Measurements from ENCODE around the gene ZNF709. TPM values are rescaled to one million over a fixed set of nuclear protein-coding genes. Genes with fewer than 3 reads are reported as not detected.
"Not testable (repeated sequence)": the region's sequence is repeated elsewhere in the genome, so short reads cannot be mapped to it uniquely, and the experiment has no call there.

ZNF709 gene
- polyA plus RNA-seq, 1 donor, result 2.5 TPM

DNA sequence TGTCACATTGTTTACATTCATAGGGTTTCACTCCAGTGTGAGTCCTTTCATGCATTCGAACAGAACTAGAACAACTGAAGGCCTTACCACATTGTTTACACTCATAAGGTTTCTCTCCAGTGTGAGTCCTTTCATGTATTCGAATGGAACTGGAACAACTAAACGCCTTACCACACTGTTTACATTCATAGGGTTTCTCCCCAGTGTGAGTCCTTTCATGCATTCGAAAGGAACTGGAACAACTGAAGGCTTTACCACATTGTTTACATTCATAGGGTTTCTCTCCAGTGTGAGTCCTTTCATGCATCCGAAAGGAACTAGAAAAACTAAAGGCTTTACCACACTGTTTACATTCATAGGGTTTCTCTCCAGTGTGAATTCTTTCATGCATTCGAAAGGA, 20.5 kb downstream of the ZNF709 start:
- not testable (repeated sequence) for DNase-seq; H3K4me3 ChIP-seq (ENCODE audit: low read length); H3K27ac ChIP-seq (ENCODE audit: low read length); H3K4me1 ChIP-seq (ENCODE audit: control insufficient read depth, insufficient read depth, low read length); H3K27me3 ChIP-seq (ENCODE audit: control insufficient read depth, insufficient read depth, low read length)
- Histone ChIP-seq H3K36me3 (ENCODE audit: control insufficient read depth, insufficient read depth, low read length) (peaks cover 17% of the 10 kb centered on the region), H3K9me3 (ENCODE audit: control insufficient read depth, low read depth, low read length) (peaks cover 42% of the 10 kb centered on the region)
- 87% methylated on average over 3 of the region's 6 CpGs for WGBS (ENCODE audit: insufficient coverage, low lambda C conversion rate)

DNA sequence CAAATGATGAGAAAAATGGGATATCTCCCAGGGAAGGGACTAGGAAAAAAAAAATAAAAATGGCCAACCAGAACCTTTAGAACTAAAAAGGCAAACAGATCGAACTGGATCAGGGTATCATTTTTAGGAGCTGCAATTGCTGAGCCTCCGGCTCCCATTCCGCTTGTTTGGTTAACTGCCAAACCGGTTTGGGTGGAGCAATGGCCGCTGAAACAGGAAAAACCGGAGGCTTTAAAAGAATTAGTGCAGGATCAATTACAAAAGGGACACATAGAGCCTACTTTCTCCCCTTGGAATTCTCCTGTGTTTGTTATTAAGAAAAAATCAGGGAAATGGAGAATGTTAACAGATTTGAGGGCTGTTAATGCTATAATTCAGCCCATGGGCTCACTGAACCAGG, 31.1 kb downstream of the ZNF709 start:
- no peaks in the 10 kb centered on the region for H3K4me1 ChIP-seq (ENCODE audit: control insufficient read depth, insufficient read depth, low read length)
- DNase-seq, result no peak
- H3K9me3 ChIP-seq (ENCODE audit: control insufficient read depth, low read depth, low read length), result peaks cover 16% of the 10 kb centered on the region
- no CpG with 5 or more reads among the region's 6 CpGs for WGBS (ENCODE audit: insufficient coverage, low lambda C conversion rate)
- no peaks in the 10 kb centered on the region for H3K36me3 ChIP-seq (ENCODE audit: control insufficient read depth, insufficient read depth, low read length)
- no peaks in the 10 kb centered on the region for H3K27me3 ChIP-seq (ENCODE audit: control insufficient read depth, insufficient read depth, low read length)
- no peak overlapping the region for H3K27ac ChIP-seq (ENCODE audit: low read length)
- H3K4me3 ChIP-seq (ENCODE audit: low read length), result no peak overlapping the region

DNA sequence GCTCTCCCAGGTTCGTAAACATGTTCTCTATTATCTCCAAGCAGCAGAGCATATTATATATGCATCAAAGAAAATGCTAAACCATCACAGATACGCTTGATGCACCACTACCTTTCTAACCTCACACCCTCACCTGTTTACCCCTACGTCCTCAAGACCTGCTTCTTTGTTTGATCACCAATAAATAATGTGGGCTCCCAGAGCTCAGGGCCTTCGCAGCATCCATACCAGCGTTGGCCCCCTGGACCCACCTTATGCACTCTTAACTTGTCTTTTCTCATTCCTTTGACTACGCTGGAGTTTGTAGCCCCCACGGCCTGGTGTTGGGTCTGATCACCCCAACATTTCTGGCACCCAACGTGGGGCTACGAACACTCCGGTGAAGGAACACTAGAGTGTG, 33.8 kb downstream of the ZNF709 start:
- Histone ChIP-seq H3K4me1 (ENCODE audit: control insufficient read depth, insufficient read depth, low read length) (no peaks in the 10 kb centered on the region), H3K27me3 (ENCODE audit: control insufficient read depth, insufficient read depth, low read length) (no peaks in the 10 kb centered on the region), H3K27ac (ENCODE audit: low read length) (no peak overlapping the region), H3K4me3 (ENCODE audit: low read length) (no peak overlapping the region), H3K9me3 (ENCODE audit: control insufficient read depth, low read depth, low read length) (peaks cover 16% of the 10 kb centered on the region), H3K36me3 (ENCODE audit: control insufficient read depth, insufficient read depth, low read length) (no peaks in the 10 kb centered on the region)
- WGBS (ENCODE audit: insufficient coverage, low lambda C conversion rate), result 83% methylated on average over 1 of the region's 10 CpGs
- no peak for DNase-seq

DNA sequence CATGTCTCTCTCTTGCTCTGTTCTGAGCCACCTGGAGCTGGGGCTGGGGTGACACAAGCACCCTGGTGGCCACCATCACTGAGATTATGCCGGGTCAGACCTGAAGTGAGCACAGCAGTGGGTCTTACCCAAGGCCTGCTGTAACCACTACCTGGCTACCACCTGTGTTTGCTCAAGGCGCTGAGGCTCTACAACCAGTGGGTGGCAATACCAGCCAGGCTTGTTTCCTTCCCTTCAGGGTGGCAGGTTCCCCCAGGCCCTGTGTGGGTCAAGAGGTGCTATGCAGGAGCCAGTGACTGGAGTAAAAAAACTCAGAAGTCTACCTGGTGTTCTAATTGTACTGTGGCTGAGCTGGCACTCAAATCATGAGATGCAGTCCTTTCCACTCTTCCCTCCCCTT, 35.8 kb downstream of the ZNF709 start:
- Histone ChIP-seq H3K27me3 (ENCODE audit: control insufficient read depth, insufficient read depth, low read length) (no peaks in the 10 kb centered on the region), H3K9me3 (ENCODE audit: control insufficient read depth, low read depth, low read length) (peaks cover 16% of the 10 kb centered on the region)
- WGBS (ENCODE audit: insufficient coverage, low lambda C conversion rate), result no CpG with 5 or more reads among the region's 2 CpGs

DNA sequence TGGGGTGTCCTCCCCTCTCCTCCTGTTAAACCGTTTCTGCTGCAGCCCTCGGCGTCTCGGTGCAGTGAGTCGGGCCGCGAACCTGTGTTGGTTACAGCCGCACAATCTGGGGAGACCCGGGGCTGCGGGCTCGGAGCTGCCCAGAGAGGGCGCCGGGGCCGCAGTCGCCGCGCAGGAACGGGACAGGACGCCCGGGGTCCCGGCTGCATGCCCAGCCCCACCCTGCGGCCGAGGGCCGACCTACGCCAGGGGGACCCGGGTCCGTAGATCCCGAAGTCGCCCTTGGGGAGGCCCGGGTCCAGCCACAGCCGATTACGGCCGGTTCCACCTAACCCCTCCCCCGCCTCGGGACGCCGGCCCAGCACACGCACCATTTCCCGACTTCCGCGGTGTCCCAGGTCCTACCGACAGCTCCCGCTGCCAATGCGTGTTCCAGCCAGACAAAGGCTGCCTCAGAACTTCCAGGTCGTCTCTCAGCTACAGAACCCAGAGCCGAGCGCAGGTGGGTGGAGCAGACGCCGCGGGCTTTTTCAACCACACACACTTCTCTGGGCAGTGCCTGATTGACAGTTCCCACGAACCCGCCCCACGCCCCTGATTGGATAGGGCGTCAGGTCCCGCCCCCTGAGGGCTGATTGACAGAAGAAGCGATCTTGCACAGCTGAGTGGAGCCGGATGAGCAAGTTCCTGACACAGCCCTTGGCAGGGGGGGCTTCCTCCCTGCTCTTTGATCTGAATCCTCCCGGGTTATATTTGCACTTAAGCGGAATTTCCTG, 43.9 kb downstream of the ZNF709 start, which contains the start of gene ZNF443:
TSS of gene ZNF443 (minus strand) at position 481 of the 776 bp plus-strand sequence. CDS start at position 374, 107 bp downstream.
- Histone ChIP-seq H3K4me1 (ENCODE audit: control insufficient read depth, insufficient read depth, low read length) (no peaks in the 10 kb centered on the region), H3K36me3 (ENCODE audit: control insufficient read depth, insufficient read depth, low read length) (no peaks in the 10 kb centered on the region), H3K27ac (ENCODE audit: low read length) (peak within 1 kb of the TSS; percentile 95), H3K27me3 (ENCODE audit: control insufficient read depth, insufficient read depth, low read length) (no peaks in the 10 kb centered on the region), H3K4me3 (ENCODE audit: low read length) (peak within 1 kb of the TSS; percentile 78), H3K9me3 (ENCODE audit: control insufficient read depth, low read depth, low read length) (no peaks in the 10 kb centered on the region)
- peak; percentile 98 to 99 for DNase-seq
- 0% methylated on average over 1 of the region's 59 CpGs for WGBS (ENCODE audit: insufficient coverage, low lambda C conversion rate)

More for the DNA sequence above, 35.8 kb downstream of the ZNF709 start:
- DNase-seq, result no peak
- Histone ChIP-seq H3K27ac (ENCODE audit: low read length) (no peak overlapping the region), H3K4me1 (ENCODE audit: control insufficient read depth, insufficient read depth, low read length) (no peaks in the 10 kb centered on the region), H3K36me3 (ENCODE audit: control insufficient read depth, insufficient read depth, low read length) (no peaks in the 10 kb centered on the region), H3K4me3 (ENCODE audit: low read length) (no peak overlapping the region)

DNA sequence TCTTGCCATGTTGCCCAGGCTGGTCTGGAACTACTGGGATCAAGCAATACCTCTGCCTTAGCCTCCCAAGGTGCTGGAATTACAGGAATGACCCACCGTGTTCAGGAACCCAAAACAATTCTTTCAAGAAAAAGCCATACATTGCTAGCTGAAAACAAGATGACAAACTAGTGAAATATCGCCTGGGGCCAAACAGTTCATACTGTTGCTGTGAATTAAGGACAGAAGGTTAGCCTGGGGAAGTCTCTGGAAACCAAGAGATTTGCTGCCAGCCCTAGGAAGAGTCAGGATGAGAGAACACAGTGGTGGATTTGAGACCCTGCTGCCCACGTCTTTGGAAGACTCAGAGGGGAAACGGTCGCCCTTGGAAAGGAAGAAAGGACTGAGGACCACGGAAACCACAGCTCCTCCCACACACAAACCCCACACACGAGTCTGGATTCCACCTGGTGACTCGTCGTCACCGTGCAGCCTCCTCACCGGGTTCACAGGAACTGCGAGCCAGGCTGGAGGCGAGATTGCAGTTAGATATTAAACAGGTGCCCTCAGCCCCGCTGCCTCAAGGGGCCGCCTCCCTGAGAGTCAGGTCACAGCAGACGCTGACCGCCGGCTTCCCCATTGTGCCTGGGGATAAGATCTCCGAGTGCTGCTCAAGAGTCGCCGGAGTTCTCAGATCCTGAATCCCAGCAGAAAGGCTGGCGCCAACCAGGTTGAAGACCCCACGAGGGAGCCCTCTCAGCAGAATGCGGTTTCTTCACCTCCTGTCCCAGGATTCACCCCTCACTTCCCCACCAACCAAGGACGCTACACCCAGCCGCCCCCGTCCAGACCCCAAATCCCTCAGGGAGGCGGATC, 44.7 kb downstream of the ZNF709 start:
- H3K36me3 ChIP-seq (ENCODE audit: control insufficient read depth, insufficient read depth, low read length); H3K4me1 ChIP-seq (ENCODE audit: control insufficient read depth, insufficient read depth, low read length); H3K9me3 ChIP-seq (ENCODE audit: control insufficient read depth, low read depth, low read length); H3K27me3 ChIP-seq (ENCODE audit: control insufficient read depth, insufficient read depth, low read length): not testable (repeated sequence)
- Histone ChIP-seq H3K4me3 (ENCODE audit: low read length) (peak overlapping the region; percentile 78), H3K27ac (ENCODE audit: low read length) (peak overlapping the region; percentile 95)
- DNase-seq, result peak; percentile 12 to 71
- no CpG with 5 or more reads among the region's 28 CpGs for WGBS (ENCODE audit: insufficient coverage, low lambda C conversion rate)

DNA sequence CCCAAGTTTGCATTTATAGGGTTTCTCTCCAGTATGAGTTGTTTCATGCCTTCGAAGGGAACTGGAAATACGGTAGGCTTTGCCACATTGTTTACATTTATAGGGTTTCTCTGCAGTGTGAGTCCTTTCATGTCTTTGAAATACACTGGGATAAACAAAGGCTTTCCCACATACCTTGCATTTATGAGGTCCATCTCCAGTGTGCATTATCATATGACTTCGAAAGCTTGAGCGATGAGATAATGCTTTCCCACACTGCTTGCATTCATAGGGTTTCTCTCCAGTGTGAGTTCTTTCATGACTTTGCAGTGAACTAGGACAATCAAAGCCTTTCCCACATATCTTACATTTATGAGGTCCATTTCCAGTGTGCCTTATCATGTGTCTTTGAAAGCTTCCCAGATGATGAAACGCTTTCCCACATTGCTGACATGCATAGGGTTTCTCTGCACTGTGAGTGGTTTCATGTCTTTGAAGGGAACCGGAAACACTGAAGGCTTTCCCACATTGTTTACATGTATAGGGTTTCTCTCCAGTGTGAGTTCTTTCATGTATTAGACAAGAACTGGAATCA, 53.8 kb downstream of the ZNF709 start:
- not testable (repeated sequence) for H3K27me3 ChIP-seq (ENCODE audit: control insufficient read depth, insufficient read depth, low read length); H3K4me1 ChIP-seq (ENCODE audit: control insufficient read depth, insufficient read depth, low read length); H3K4me3 ChIP-seq (ENCODE audit: low read length); DNase-seq; H3K27ac ChIP-seq (ENCODE audit: low read length)
- Histone ChIP-seq H3K36me3 (ENCODE audit: control insufficient read depth, insufficient read depth, low read length) (peaks cover 14% of the 10 kb centered on the region), H3K9me3 (ENCODE audit: control insufficient read depth, low read depth, low read length) (peaks cover 12% of the 10 kb centered on the region)
- no CpG with 5 or more reads among the region's 6 CpGs for WGBS (ENCODE audit: insufficient coverage, low lambda C conversion rate)

DNA sequence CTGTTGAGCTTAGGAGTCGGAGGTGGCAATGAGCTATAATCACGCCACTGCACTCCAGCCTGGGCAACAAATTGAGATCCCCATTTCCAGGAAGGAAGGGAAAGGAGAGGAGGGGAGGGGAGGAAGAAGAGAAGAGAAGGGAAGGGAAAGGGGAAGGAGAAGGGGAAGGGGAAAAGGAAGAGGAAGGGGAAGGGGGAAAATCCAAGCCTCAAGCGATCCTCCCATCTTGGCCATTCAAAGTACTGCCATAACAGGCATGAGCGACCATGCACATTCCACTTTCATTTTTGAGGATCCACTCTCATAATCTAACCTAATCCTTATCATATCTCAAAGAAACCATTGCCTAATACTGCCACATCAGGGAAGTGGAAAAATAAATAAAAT, 58.7 kb downstream of the ZNF709 start:
- no peak for DNase-seq
- WGBS (ENCODE audit: insufficient coverage, low lambda C conversion rate), result no CpG with 5 or more reads among the region's 4 CpGs

DNA sequence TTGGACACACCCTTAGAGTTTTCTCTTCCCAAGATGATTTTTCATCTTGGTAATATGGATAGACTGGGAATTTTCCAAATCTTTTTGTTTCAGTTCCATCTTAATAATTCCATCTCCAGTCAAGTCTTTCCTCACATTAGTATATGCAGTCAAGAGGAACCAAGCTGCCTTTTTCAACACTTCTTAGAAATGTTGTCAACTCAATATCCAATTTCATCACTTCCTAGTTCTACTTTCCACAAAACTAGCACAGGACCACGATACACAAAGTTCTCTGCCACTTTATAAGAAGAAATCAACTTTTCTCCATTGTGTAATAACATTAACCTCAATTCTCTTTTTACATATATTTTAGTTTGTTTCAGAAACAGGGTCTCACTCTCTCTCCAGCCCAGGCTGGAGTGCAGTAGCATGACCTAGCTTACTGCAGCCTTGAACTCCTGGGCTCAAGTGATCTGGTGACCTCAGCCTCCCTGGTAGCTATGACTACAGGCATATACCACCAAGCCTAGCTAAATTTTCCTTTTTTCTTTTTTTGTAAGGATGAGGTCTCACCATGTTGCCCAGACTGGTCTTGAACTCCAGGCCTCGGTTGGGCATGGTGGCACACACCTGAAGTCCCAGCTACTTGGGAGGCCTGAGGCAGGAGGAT, 59.3 kb downstream of the ZNF709 start:
- Histone ChIP-seq H3K4me1 (ENCODE audit: control insufficient read depth, insufficient read depth, low read length) (no peaks in the 10 kb centered on the region), H3K36me3 (ENCODE audit: control insufficient read depth, insufficient read depth, low read length) (peaks cover 1% of the 10 kb centered on the region), H3K9me3 (ENCODE audit: control insufficient read depth, low read depth, low read length) (peaks cover 18% of the 10 kb centered on the region), H3K27ac (ENCODE audit: low read length) (no peak overlapping the region), H3K4me3 (ENCODE audit: low read length) (no peak overlapping the region), H3K27me3 (ENCODE audit: control insufficient read depth, insufficient read depth, low read length) (no peaks in the 10 kb centered on the region)
- 100% methylated on average over 1 of the region's 2 CpGs for WGBS (ENCODE audit: insufficient coverage, low lambda C conversion rate)
- DNase-seq, result no peak

More for the DNA sequence above, 58.7 kb downstream of the ZNF709 start:
- Histone ChIP-seq H3K27ac (ENCODE audit: low read length) (no peak overlapping the region), H3K27me3 (ENCODE audit: control insufficient read depth, insufficient read depth, low read length) (no peaks in the 10 kb centered on the region), H3K4me1 (ENCODE audit: control insufficient read depth, insufficient read depth, low read length) (no peaks in the 10 kb centered on the region), H3K9me3 (ENCODE audit: control insufficient read depth, low read depth, low read length) (peaks cover 22% of the 10 kb centered on the region), H3K36me3 (ENCODE audit: control insufficient read depth, insufficient read depth, low read length) (peaks cover 6% of the 10 kb centered on the region), H3K4me3 (ENCODE audit: low read length) (no peak overlapping the region)

DNA sequence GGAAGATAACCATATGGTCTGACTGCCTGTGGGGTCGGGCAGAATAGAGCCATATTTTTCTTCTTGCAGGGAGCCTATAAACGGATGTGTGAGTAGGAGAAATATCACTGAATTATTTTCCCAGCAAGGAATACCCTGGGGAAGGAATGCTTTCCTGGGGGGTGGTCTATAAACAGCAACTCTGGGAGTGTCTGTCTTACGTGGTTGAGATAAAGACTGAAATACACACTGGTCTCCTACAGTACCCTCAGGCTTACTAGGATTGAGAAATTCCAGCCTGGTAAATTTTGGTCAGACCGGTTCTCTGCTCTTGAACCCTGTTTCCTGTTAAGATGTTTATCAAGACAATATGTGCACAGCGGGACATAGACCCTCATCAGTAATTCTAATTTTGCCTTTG, 67.3 kb downstream of the ZNF709 start:
- not testable (repeated sequence) for H3K27ac ChIP-seq (ENCODE audit: low read length); DNase-seq; H3K9me3 ChIP-seq (ENCODE audit: control insufficient read depth, low read depth, low read length); H3K36me3 ChIP-seq (ENCODE audit: control insufficient read depth, insufficient read depth, low read length); H3K27me3 ChIP-seq (ENCODE audit: control insufficient read depth, insufficient read depth, low read length); H3K4me1 ChIP-seq (ENCODE audit: control insufficient read depth, insufficient read depth, low read length); H3K4me3 ChIP-seq (ENCODE audit: low read length)
- WGBS (ENCODE audit: insufficient coverage, low lambda C conversion rate), result no CpG with 5 or more reads among the region's 5 CpGs
